Spleen (tissue), 11 donors: ENCODE measurements around the gene SEC16A. TPM values are rescaled to one million over a fixed set of nuclear protein-coding genes. Genes with fewer than 3 reads are reported as not detected.
A peak's percentile ranks its signal among the peaks of the same experiment; 100 is the strongest.

Source experiments
- DNase-seq: peaks from one replicate; pipeline ENCODE4 v3.0.0-alpha.2; 2020
- H3K27ac ChIP-seq, 8 donors: fragments of 200-600 bp; sonication (generic) in 7 of 8; 1 replicate in 4 of 8; 2 replicates in 4 of 8; pipeline versions ENCODE4 v1.5.0 to v1.8.0; 2016 to 2021; ENCODE audit warnings: inconsistent platforms in 4 of 8, mild to moderate bottlenecking in 4 of 8, moderate library complexity in 1 of 8
- H3K27me3 ChIP-seq, 7 donors: fragments of 200-600 bp; sonication (generic) in 6 of 7; replicated peaks in 1 of 7; 1 replicate in 4 of 7; 2 replicates in 3 of 7; pipeline versions ENCODE4 v1.5.0 to v1.8.0; 2016 to 2021; ENCODE audit warnings: inconsistent platforms in 3 of 7, mild to moderate bottlenecking in 1 of 7
- H3K36me3 ChIP-seq, 6 donors: fragments of 200-600 bp; sonication (generic) in 5 of 6; 1 replicate in 4 of 6; 2 replicates in 2 of 6; pipeline versions ENCODE4 v1.5.0 to v1.8.0; 2016 to 2021; ENCODE audit warnings: inconsistent platforms in 2 of 6
- H3K4me1 ChIP-seq, 6 donors: fragments of 200-600 bp; sonication (generic) in 5 of 6; 1 replicate in 3 of 6; 2 replicates in 3 of 6; pipeline versions ENCODE4 v1.5.0 to v1.8.0; 2016 to 2021; ENCODE audit warnings: inconsistent platforms in 3 of 6
- H3K4me3 ChIP-seq, 8 donors: fragments of 200-600 bp; sonication (generic) in 7 of 8; 1 replicate in 4 of 8; 2 replicates in 4 of 8; pipeline versions ENCODE4 v1.5.0 to v1.8.0; 2016 to 2021; ENCODE audit warnings: inconsistent platforms in 4 of 8, mild to moderate bottlenecking in 4 of 8, moderate library complexity in 2 of 8
- H3K9me3 ChIP-seq, 8 donors: fragments of 200-600 bp; sonication (generic) in 7 of 8; 1 replicate in 4 of 8; 2 replicates in 4 of 8; pipeline versions ENCODE4 v1.5.0 to v1.8.0; 2016 to 2021; ENCODE audit warnings: inconsistent platforms in 4 of 8
- CTCF ChIP-seq, 11 experiments: fragments of 200-600 bp in 7 of 11; fragments of 450-650 bp in 4 of 11; sonication (generic) in 4 of 11; IDR thresholded peaks in 8 of 11; conservative IDR thresholded peaks in 3 of 11; 1 replicate in 7 of 11; 2 replicates in 4 of 11; pipeline versions ENCODE4 v1.4.0 to v1.8.0; 2016 to 2021; ENCODE audit warnings: antibody characterized with exemption in 11 of 11, inconsistent platforms in 4 of 11, mild to moderate bottlenecking in 1 of 11
- POLR2A ChIP-seq, 3 donors: fragments of 450-650 bp; IDR thresholded peaks; one replicate each; pipeline ENCODE4 v1.5.1; 2017; ENCODE audit warnings: antibody characterized with exemption in 3 of 3, mild to moderate bottlenecking in 1 of 3
- POLR2AphosphoS5 ChIP-seq, 3 donors: sonication (generic); formaldehyde crosslinking; IDR thresholded peaks; one replicate each; pipeline ENCODE4 v1.5.1; 2017; ENCODE audit warnings: antibody characterized with exemption in 3 of 3
- WGBS, 5 donors: extraction: QIAGEN DNeasy Blood & Tissue Kit in 3 of 5; methylation state at CpG; one replicate each; pipeline versions ENCODE4 v1.1.5 to v1.1.7; 2013 to 2018; 5-methylcytosine and 5-hydroxymethylcytosine counted together
- intact Hi-C: fragments of 100-400 bp; cut with DNase I; formaldehyde crosslinking; loops from one replicate; pipeline ENCODE4 v1.15.0; 2023; ENCODE audit warnings: low total_unique reads
- polyA plus RNA-seq, 3 donors: library from polyadenylated mRNA; stranded (reverse); fragments of 200-250 nt; gene quantifications; one replicate each; pipeline ENCODE4 v1.2.1, GENCODE V29; 2013
- total RNA-seq, 7 donors: library from RNA; depleted of rRNA in 3 of 7; stranded (reverse); fragments of >200 nt in 3 of 7; fragmentation: NEBNext Ultra II Directional in 4 of 7; extraction: Animal tissue kit (Norgen Biotek cat#: 25700) in 4 of 7; gene quantifications; one replicate each; pipeline versions ENCODE4 v1.1.0 to v1.2.1, GENCODE V29; 2016 to 2021
- donor health status: healthy with polysubstance abuse.
- donor health status: DM: no; HTN: no; CAD: no; lungs with moderate emphysema.
- donor health status: DM: no; HTN: no; CAD: no.
- donor health status: Bipolar disorder and iron deficiency.
- donor health status: healthy.
- donor health status: DM: no; HTN: no; CAD: no.
- donor health status: DM: yes; HTN: yes; CAD: no.

The SEC16A gene
- total and polyA plus RNA-seq, 10 donors, result 35.0 to 92.1 (median 75.1) TPM

- Histone ChIP-seq H3K36me3 (peaks cover 0 to 41% (median 0%) of the 10 kb centered on the region in 6 donors), H3K4me3 (peak overlapping the region in 4 of 8 donors; percentile 9 to 32 (median 14)), H3K4me1 (peaks cover 77 to 99% (median 94%) of the 10 kb centered on the region in 6 donors), H3K27ac (peak overlapping the region in 6 of 8 donors; percentile 46 to 90 (median 77)), H3K9me3 (no peaks in the 10 kb centered on the region), H3K27me3 (peaks cover 0 to 14% (median 0%) of the 10 kb centered on the region in 7 donors)
- TF ChIP-seq POLR2AphosphoS5 (IDR thresholded peaks at IDR 0.05) (peak in 2 of 3 donors; percentile 0 to 3), POLR2A (IDR thresholded peaks at IDR 0.05) (no peak)
- intact Hi-C loops, result loop anchor here (10.0 kb wide), 1 partner anchor 46 kb away; the partner anchor contains the start of gene SEC16A
- 15 to 28% (median 22%) methylated on average over 4 to 20 of the region's 20 CpGs for WGBS, 5 donors
- no peak for DNase-seq
Observed at GRCh38 chr9:136530461-136531089, 47.7 kb upstream of the SEC16A start.

GRCh38 chr9:136529516-136530460, 46.9 kb upstream of the SEC16A start:
- Histone ChIP-seq H3K27me3 (peaks cover 0 to 14% (median 0%) of the 10 kb centered on the region in 7 donors), H3K4me3 (peak overlapping the region in 4 of 8 donors; percentile 9 to 32 (median 14)), H3K9me3 (no peaks in the 10 kb centered on the region), H3K27ac (peak overlapping the region; percentile 42 to 90 (median 61)), H3K36me3 (peaks cover 0 to 48% (median 0%) of the 10 kb centered on the region in 6 donors), H3K4me1 (peaks cover 78 to 100% (median 95%) of the 10 kb centered on the region in 6 donors)
- TF ChIP-seq CTCF (IDR thresholded peaks at IDR 0.05 in 8 of 11, conservative IDR thresholded peaks at IDR 0.05 in 3 of 11) (peak in 1 of 11 experiments; percentile 42), POLR2A (IDR thresholded peaks at IDR 0.05) (no peak), POLR2AphosphoS5 (IDR thresholded peaks at IDR 0.05) (peak; percentile 54 to 73 (median 69))
- intact Hi-C loops, result loop anchor here (10.0 kb wide), 1 partner anchor 45 kb away; the partner anchor contains the start of gene SEC16A
- WGBS, 5 donors, result 13 to 21% (median 18%) methylated on average over 16 to 40 of the region's 40 CpGs
- DNase-seq, result no peak

- no peak for DNase-seq
- peak overlapping the region in 7 of 8 donors; percentile 42 to 90 (median 71) for H3K27ac ChIP-seq
- H3K4me1 ChIP-seq, result peaks cover 72 to 100% (median 91%) of the 10 kb centered on the region in 6 donors
- H3K9me3 ChIP-seq, result no peaks in the 10 kb centered on the region
- peaks cover 0 to 45% (median under 1%) of the 10 kb centered on the region in 6 donors for H3K36me3 ChIP-seq
- 20 to 78% (median 73%) methylated on average over 1 to 12 of the region's 12 CpGs for WGBS, 5 donors
- H3K4me3 ChIP-seq, result no peak overlapping the region
- TF ChIP-seq CTCF (IDR thresholded peaks at IDR 0.05 in 8 of 11, conservative IDR thresholded peaks at IDR 0.05 in 3 of 11) (no peak), POLR2AphosphoS5 (IDR thresholded peaks at IDR 0.05) (no peak), POLR2A (IDR thresholded peaks at IDR 0.05) (no peak)
- intact Hi-C loops, result no loop called here
- H3K27me3 ChIP-seq, result peaks cover 0 to 14% (median 0%) of the 10 kb centered on the region in 7 donors
Observed at GRCh38 chr9:136528716-136529341, 46.0 kb upstream of the SEC16A start.
